ENCODE data around the gene NAGPA.

The NAGPA gene

GRCh38 chr16:4982056-4982867 lies 51.5 kb downstream of the NAGPA start:
- no peak overlapping the region for H3K4me3 ChIP-seq (ENCODE audit: low read depth, low read length)

GRCh38 chr16:4981473-4981872 lies 52.3 kb downstream of the NAGPA start:
- no peak for DNase-seq (ENCODE audit: low read depth)
- H3K4me3 ChIP-seq (ENCODE audit: low read depth, low read length), result no peak overlapping the region

More at GRCh38 chr16:4982056-4982867, 51.5 kb downstream of the NAGPA start:
- DNase-seq (ENCODE audit: low read depth), result no peak

GRCh38 chr16:4980691-4981090 lies 53.0 kb downstream of the NAGPA start:
- no peak for DNase-seq (ENCODE audit: low read depth)
- H3K4me3 ChIP-seq (ENCODE audit: low read depth, low read length), result no peak overlapping the region

- no peak for DNase-seq (ENCODE audit: low read depth)
- no peak overlapping the region for H3K4me3 ChIP-seq (ENCODE audit: low read depth, low read length)
These were observed 53.7 kb downstream of the NAGPA start for GRCh38 chr16:4979736-4980660.

GRCh38 chr16:4979164-4979563 lies 54.6 kb downstream of the NAGPA start:
- no peak for DNase-seq (ENCODE audit: low read depth)

GRCh38 chr16:4976611-4977145 lies 57.1 kb downstream of the NAGPA start:
- H3K4me3 ChIP-seq (ENCODE audit: low read depth, low read length), result no peak overlapping the region

More at GRCh38 chr16:4979164-4979563, 54.6 kb downstream of the NAGPA start:
- no peak overlapping the region for H3K4me3 ChIP-seq (ENCODE audit: low read depth, low read length)

GRCh38 chr16:4976079-4976478 lies 57.7 kb downstream of the NAGPA start:
- no peak overlapping the region for H3K4me3 ChIP-seq (ENCODE audit: low read depth, low read length)
- no peak for DNase-seq (ENCODE audit: low read depth)

More at GRCh38 chr16:4976611-4977145, 57.1 kb downstream of the NAGPA start:
- no peak for DNase-seq (ENCODE audit: low read depth)
